ENCODE results near the gene SLC8B1. TPM values are rescaled to one million over a fixed set of nuclear protein-coding genes. Genes with fewer than 3 reads are reported as not detected.

SLC8B1 gene
- total and polyA plus RNA-seq, 4 donors, result 9.9 to 23.8 (median 14.2) TPM

- no peak for TF ChIP-seq CTCF (IDR thresholded peaks at IDR 0.05; ENCODE audit: low read depth, low read length, missing input control)
Observed at GRCh38 chr12:113263431-113263963, 71.4 kb downstream of the SLC8B1 start (continued).

- Histone ChIP-seq H3K4me3 (ENCODE audit: low read depth in 1 of 3, low read length in 3 of 3) (no peak overlapping the region), H3K9me3 (ENCODE audit: control insufficient read depth in 4 of 4, low read length in 3 of 4) (no peaks in the 10 kb centered on the region), H3K4me1 (ENCODE audit: control insufficient read depth in 4 of 4, insufficient read depth in 4 of 4, low read length in 3 of 4) (peaks cover 4 to 28% (median 17%) of the 10 kb centered on the region in 4 donors), H3K27me3 (ENCODE audit: control insufficient read depth in 4 of 4, insufficient read depth in 4 of 4, low read length in 3 of 4) (no peaks in the 10 kb centered on the region), H3K9ac (ENCODE audit: low read depth in 1 of 2, low read length in 2 of 2) (no peak overlapping the region), H3K36me3 (ENCODE audit: control insufficient read depth in 4 of 4, insufficient read depth in 3 of 4, low read depth in 1 of 4, low read length in 3 of 4) (peaks cover 0 to 17% (median 8%) of the 10 kb centered on the region in 4 donors), H3K27ac (ENCODE audit: low read depth in 1 of 2, low read length in 2 of 2) (no peak overlapping the region)
- no peak for DNase-seq (ENCODE audit: low spot score)
- TF ChIP-seq JUND (IDR thresholded peaks at IDR 0.05) (no peak), NR2F2 (IDR thresholded peaks at IDR 0.05) (peak; percentile 13)
Observed at GRCh38 chr12:113262710-113263109, 72.2 kb downstream of the SLC8B1 start.

- H3K4me3 ChIP-seq (ENCODE audit: low read depth in 1 of 3, low read length in 3 of 3), result no peak overlapping the region
- peak overlapping the region in 1 of 2 donors; percentile 29 for H3K27ac ChIP-seq (ENCODE audit: low read depth in 1 of 2, low read length in 2 of 2)
- peaks cover 4 to 28% (median 17%) of the 10 kb centered on the region in 4 donors for H3K4me1 ChIP-seq (ENCODE audit: control insufficient read depth in 4 of 4, insufficient read depth in 4 of 4, low read length in 3 of 4)
- peak overlapping the region in 1 of 2 donors; percentile 24 for H3K9ac ChIP-seq (ENCODE audit: low read depth in 1 of 2, low read length in 2 of 2)
- no peaks in the 10 kb centered on the region for H3K9me3 ChIP-seq (ENCODE audit: control insufficient read depth in 4 of 4, low read length in 3 of 4)
- peaks cover 0 to 14% (median 6%) of the 10 kb centered on the region in 4 donors for H3K36me3 ChIP-seq (ENCODE audit: control insufficient read depth in 4 of 4, insufficient read depth in 3 of 4, low read depth in 1 of 4, low read length in 3 of 4)
- TF ChIP-seq SP1 (IDR thresholded peaks at IDR 0.05) (no peak), GABPA (IDR thresholded peaks at IDR 0.05 in 1 of 2, conservative IDR thresholded peaks at IDR 0.05 in 1 of 2) (no peak), ATF3 (IDR thresholded peaks at IDR 0.05) (no peak), RAD21 (IDR thresholded peaks at IDR 0.05) (no peak), FOXA1 (IDR thresholded peaks at IDR 0.05) (no peak), YY1 (IDR thresholded peaks at IDR 0.05) (no peak), EGR1 (IDR thresholded peaks at IDR 0.05; ENCODE audit: low read depth in 2 of 2) (no peak)
- WGBS, result 71% methylated on average over 6 of the region's 6 CpGs
- no peaks in the 10 kb centered on the region for H3K27me3 ChIP-seq (ENCODE audit: control insufficient read depth in 4 of 4, insufficient read depth in 4 of 4, low read length in 3 of 4)
- no peak for DNase-seq (ENCODE audit: low spot score)
Observed at GRCh38 chr12:113261847-113262470, 73.0 kb downstream of the SLC8B1 start.

GRCh38 chr12:113260636-113261300 is 74.1 kb downstream of the SLC8B1 start:
- Histone ChIP-seq H3K4me1 (ENCODE audit: control insufficient read depth in 4 of 4, insufficient read depth in 4 of 4, low read length in 3 of 4) (peaks cover 4 to 28% (median 17%) of the 10 kb centered on the region in 4 donors), H3K36me3 (ENCODE audit: control insufficient read depth in 4 of 4, insufficient read depth in 3 of 4, low read depth in 1 of 4, low read length in 3 of 4) (peaks cover 0 to 4% (median 0%) of the 10 kb centered on the region in 4 donors), H3K27me3 (ENCODE audit: control insufficient read depth in 4 of 4, insufficient read depth in 4 of 4, low read length in 3 of 4) (no peaks in the 10 kb centered on the region), H3K9ac (ENCODE audit: low read depth in 1 of 2, low read length in 2 of 2) (no peak overlapping the region), H3K27ac (ENCODE audit: low read depth in 1 of 2, low read length in 2 of 2) (peak overlapping the region; percentile 65 to 76), H3K4me3 (ENCODE audit: low read depth in 1 of 3, low read length in 3 of 3) (no peak overlapping the region), H3K9me3 (ENCODE audit: control insufficient read depth in 4 of 4, low read length in 3 of 4) (no peaks in the 10 kb centered on the region)
- WGBS, result 84% methylated on average over 12 of the region's 12 CpGs
- DNase-seq (ENCODE audit: low spot score), result no peak
- TF ChIP-seq MAX (IDR thresholded peaks at IDR 0.05) (no peak), ZBTB33 (IDR thresholded peaks at IDR 0.05) (no peak), TAF1 (conservative IDR thresholded peaks at IDR 0.05) (no peak), YY1 (IDR thresholded peaks at IDR 0.05) (no peak), HNF4A (conservative IDR thresholded peaks at IDR 0.05) (no peak), SP1 (IDR thresholded peaks at IDR 0.05) (no peak), NR2F2 (IDR thresholded peaks at IDR 0.05) (no peak), FOXA1 (IDR thresholded peaks at IDR 0.05) (no peak), CTCF (IDR thresholded peaks at IDR 0.05; ENCODE audit: low read depth, low read length, missing input control) (no peak), ATF3 (IDR thresholded peaks at IDR 0.05) (no peak), JUND (IDR thresholded peaks at IDR 0.05) (no peak), EGR1 (IDR thresholded peaks at IDR 0.05; ENCODE audit: low read depth in 2 of 2) (no peak), RAD21 (IDR thresholded peaks at IDR 0.05) (no peak)
